ENCODE data around the gene CA10. TPM values are rescaled to one million over a fixed set of nuclear protein-coding genes. Genes with fewer than 3 reads are reported as not detected.

The CA10 gene
- total RNA-seq, 1 experiment from 2014 or later: not detected

- no peaks in the 10 kb centered on the region for H3K9me3 ChIP-seq (ENCODE audit: low read depth, low read length, poor library complexity, severe bottlenecking)
- TF ChIP-seq CTCF (conservative IDR thresholded peaks at IDR 0.05; ENCODE audit: low read depth, low read length) (no peak), EZH2 (IDR thresholded peaks at IDR 0.05; ENCODE audit: borderline replicate concordance, low read depth, low read length, poor library complexity, severe bottlenecking) (no peak)
- H3K27me3 ChIP-seq (replicated peaks; ENCODE audit: insufficient read depth, low read depth, low read length, poor library complexity): peaks cover 43% of the 10 kb centered on the region
- intact Hi-C loops (cut with micrococcal nuclease; ENCODE audit: unreplicated experiment): no loop called here
- no peak overlapping the region for H3K4me3 ChIP-seq (ENCODE audit: low read depth, low read length, poor library complexity, severe bottlenecking)
- ChIA-PET CTCF (no interaction called here), POLR2A (ENCODE audit: low non-redundant PET) (no interaction called here)
- H3K36me3 ChIP-seq (ENCODE audit: insufficient read depth, low read length, poor library complexity, severe bottlenecking): no peaks in the 10 kb centered on the region
- no peak overlapping the region for H3K27ac ChIP-seq (ENCODE audit: low read depth, low read length, poor library complexity, severe bottlenecking)
- no peaks in the 10 kb centered on the region for H3K4me1 ChIP-seq (ENCODE audit: insufficient read depth, low read length, poor library complexity, severe bottlenecking)
- BruUV-seq (replicated peaks): no TSS peak
- DNase-seq (ENCODE audit: low spot score): no peak
These were observed 519.5 kb downstream of the CA10 start for GRCh38 chr17:51638971-51639370.

GRCh38 chr17:51636291-51636690 lies 522.2 kb downstream of the CA10 start:
- Histone ChIP-seq H3K27ac (ENCODE audit: low read depth, low read length, poor library complexity, severe bottlenecking) (no peak overlapping the region), H3K4me3 (ENCODE audit: low read depth, low read length, poor library complexity, severe bottlenecking) (no peak overlapping the region), H3K36me3 (ENCODE audit: insufficient read depth, low read length, poor library complexity, severe bottlenecking) (no peaks in the 10 kb centered on the region), H3K9me3 (ENCODE audit: low read depth, low read length, poor library complexity, severe bottlenecking) (no peaks in the 10 kb centered on the region), H3K27me3 (replicated peaks; ENCODE audit: insufficient read depth, low read depth, low read length, poor library complexity) (peaks cover 16% of the 10 kb centered on the region), H3K4me1 (ENCODE audit: insufficient read depth, low read length, poor library complexity, severe bottlenecking) (no peaks in the 10 kb centered on the region)
- ChIA-PET CTCF (interaction anchor here (0.5 to 1.0 kb wide), 3 partner anchors 45 to 264 kb away, joined by 3 to 6 read pairs (median 5); no protein-coding TSS in a partner anchor), POLR2A (ENCODE audit: low non-redundant PET) (no interaction called here)
- intact Hi-C loops (cut with micrococcal nuclease; ENCODE audit: unreplicated experiment): no loop called here
- DNase-seq (ENCODE audit: low spot score): no peak
- BruUV-seq (replicated peaks): no TSS peak
- TF ChIP-seq EZH2 (IDR thresholded peaks at IDR 0.05; ENCODE audit: borderline replicate concordance, low read depth, low read length, poor library complexity, severe bottlenecking) (no peak), CTCF (conservative IDR thresholded peaks at IDR 0.05; ENCODE audit: low read depth, low read length) (no peak)

- CTCF ChIA-PET: no interaction called here
- no peak overlapping the region for H3K27ac ChIP-seq (ENCODE audit: low read depth, low read length, poor library complexity, severe bottlenecking)
- DNase-seq (ENCODE audit: low spot score): no peak
- POLR2A ChIA-PET (ENCODE audit: low non-redundant PET): no interaction called here
- H3K9me3 ChIP-seq (ENCODE audit: low read depth, low read length, poor library complexity, severe bottlenecking): no peaks in the 10 kb centered on the region
- H3K36me3 ChIP-seq (ENCODE audit: insufficient read depth, low read length, poor library complexity, severe bottlenecking): no peaks in the 10 kb centered on the region
- intact Hi-C loops (cut with micrococcal nuclease; ENCODE audit: unreplicated experiment): no loop called here
- H3K4me3 ChIP-seq (ENCODE audit: low read depth, low read length, poor library complexity, severe bottlenecking): no peak overlapping the region
- H3K4me1 ChIP-seq (ENCODE audit: insufficient read depth, low read length, poor library complexity, severe bottlenecking): no peaks in the 10 kb centered on the region
- no peaks in the 10 kb centered on the region for H3K27me3 ChIP-seq (replicated peaks; ENCODE audit: insufficient read depth, low read depth, low read length, poor library complexity)
- TF ChIP-seq EZH2 (IDR thresholded peaks at IDR 0.05; ENCODE audit: borderline replicate concordance, low read depth, low read length, poor library complexity, severe bottlenecking) (no peak), CTCF (conservative IDR thresholded peaks at IDR 0.05; ENCODE audit: low read depth, low read length) (no peak)
- no TSS peak for BruUV-seq (replicated peaks)
These were observed 528.3 kb downstream of the CA10 start for GRCh38 chr17:51630101-51630671.

Measured in A673 (cell line).